COLO668 (cell line): ENCODE results near the gene OSGEPL1.
A peak's percentile ranks its signal among the peaks of the same experiment; 100 is the strongest.
"Not testable (repeated sequence)": the region's sequence is repeated elsewhere in the genome, so short reads cannot be mapped to it uniquely, and the experiment has no call there.

Experiments
- DNase-seq: peaks from one replicate; lab custom pipeline; 2025; ENCODE audit not compliant: unreplicated experiment; lab: John Stamatoyannopoulos, UW

The OSGEPL1 gene

GRCh38 chr2:189751080-189751658 lies 11.4 kb downstream of the OSGEPL1 start:
- DNase-seq = peak; percentile 19

DNA sequence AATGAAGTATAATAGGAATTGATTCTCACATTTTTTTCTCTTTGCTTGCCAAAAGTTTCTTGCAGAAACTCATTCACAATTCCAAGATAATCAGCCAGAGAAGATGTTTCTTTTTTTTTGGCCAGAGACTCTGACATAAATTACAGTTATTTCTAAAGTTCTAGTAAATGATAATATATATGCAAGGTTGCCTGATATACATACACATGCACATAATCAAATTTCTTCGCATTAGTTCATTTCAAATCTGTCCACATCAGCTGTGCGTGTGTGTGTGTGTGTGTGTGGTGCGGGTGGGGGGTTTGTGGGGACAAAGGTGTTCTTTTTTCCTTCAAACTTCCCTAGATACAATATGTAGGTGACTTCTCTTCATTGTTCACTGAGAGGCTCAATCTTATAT lies 33.2 kb downstream of the OSGEPL1 start:
- DNase-seq = no peak

DNA sequence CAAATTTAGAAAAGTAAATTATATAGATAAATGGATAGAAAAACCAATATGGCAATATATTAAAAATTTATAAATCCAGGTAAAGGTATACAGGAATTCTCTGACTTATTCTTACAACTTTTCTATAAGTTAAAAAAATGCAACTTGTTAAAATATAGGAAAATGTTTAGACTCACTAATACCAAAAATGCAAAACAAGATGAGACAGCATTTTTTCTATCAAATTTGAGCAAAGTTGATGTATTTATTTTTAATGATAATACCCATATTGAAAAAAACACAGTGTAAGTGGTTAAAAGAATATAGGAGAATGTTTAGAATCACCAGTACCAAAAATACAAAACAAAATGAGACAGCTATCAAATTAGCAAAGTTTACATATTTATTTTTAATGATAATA lies 35.7 kb downstream of the OSGEPL1 start:
- DNase-seq = no peak

- no peak for DNase-seq
These were observed 36.3 kb downstream of the OSGEPL1 start for GRCh38 chr2:189726271-189726670.

DNA sequence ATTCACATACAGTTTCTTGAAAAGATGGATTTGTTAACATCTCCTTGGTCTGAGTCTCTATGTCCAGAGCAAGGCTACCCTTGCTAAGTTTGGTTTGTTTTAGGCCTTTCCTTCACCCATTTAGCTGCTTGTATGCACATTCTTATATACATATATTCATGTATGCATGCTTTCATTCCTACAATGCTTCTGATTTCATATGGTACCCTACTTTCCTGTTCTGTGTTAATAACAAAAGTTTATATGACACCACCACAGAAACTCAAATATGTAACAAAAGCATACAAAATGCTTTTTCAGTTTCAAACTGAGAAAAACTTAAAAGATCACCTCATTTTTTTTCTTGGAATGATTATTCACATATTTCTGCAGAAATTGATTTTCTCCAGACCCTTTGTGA lies 39.4 kb downstream of the OSGEPL1 start:
- no peak for DNase-seq

- DNase-seq = no peak
These were observed 43.0 kb downstream of the OSGEPL1 start for GRCh38 chr2:189719571-189719970.

DNA sequence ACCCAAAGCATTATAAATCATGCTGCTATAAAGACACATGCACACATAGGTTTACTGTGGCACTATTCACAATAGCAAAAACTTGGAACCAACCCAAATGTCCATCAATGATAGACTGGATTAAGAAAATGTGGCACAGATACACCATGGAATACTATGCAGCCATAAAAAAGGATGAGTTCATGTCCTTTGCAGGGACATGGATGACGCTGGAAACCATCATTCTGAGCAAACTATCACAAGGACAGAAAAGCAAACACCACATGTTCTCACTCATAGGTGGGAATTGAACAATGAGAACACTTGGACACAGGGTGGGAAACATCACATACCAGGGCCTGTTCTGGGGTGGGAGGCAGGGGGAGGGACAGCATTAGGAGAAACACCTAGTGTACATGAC lies 45.0 kb downstream of the OSGEPL1 start:
- not testable (repeated sequence) for DNase-seq

- DNase-seq = no peak
These were observed 52.9 kb downstream of the OSGEPL1 start for GRCh38 chr2:189709501-189710221.

DNA sequence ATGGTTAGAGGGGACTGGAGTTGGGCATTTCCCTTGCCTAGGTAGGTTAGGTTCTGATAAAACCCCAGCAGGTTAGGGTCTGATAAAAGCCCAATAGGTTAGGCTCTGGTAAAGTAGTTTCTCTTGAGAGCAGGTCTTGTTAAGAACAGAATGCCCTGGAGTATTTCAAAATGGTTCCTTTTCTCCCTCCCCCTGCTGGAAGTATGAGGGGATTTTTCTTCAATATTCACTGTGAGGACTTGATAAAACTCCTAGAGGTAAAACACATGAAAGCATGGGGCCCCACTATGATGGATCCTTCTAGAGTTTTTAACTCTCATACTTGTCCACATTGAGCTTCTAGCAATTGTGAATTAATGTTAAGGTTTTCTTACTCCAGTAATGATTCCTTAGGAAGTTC lies 60.5 kb downstream of the OSGEPL1 start:
- no peak for DNase-seq

DNA sequence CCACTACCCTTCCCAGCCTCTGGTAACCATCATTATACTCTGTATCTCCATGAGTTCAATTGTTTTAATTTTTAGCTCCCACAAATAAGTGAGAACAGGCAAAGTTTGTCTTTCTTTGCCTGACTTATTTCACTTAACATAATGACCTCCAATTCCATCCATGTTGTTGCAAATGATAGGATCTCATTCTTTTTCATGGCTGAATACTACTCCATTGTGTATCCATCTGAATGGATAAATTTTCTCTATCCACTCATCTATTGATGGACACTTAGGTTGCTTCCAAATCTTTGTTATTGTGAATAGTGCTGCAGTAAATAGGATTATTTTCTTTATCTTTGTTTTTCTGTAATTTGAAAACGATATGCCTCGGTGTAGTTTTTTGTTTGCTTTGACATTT lies 61.9 kb downstream of the OSGEPL1 start:
- DNase-seq = no peak

GRCh38 chr2:189698020-189698887 lies 64.3 kb downstream of the OSGEPL1 start:
- DNase-seq = peak; percentile 6
